ENCODE measurements around the gene RANGAP1.
"Not testable (repeated sequence)": the region's sequence is repeated elsewhere in the genome, so short reads cannot be mapped to it uniquely, and the experiment has no call there.

The RANGAP1 gene

DNA sequence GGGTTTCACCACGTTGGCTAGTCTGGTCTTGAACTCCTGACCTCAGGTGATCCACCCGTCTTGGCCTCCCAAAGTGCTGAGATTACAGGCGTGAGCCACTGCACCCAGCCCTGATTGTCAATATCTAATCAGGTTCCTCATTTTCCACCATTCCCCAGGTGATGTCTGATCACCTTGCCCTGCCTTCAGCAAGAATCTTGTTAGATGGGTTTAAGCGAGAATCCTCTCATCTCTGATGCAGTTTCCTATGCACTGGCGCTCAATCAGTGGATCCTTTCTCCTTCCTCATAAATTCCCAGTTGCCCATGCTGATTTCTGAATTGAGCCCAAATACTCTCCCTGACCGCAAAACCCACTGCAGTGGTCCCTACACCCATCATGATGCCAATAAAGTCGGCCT is 14.7 kb upstream of the RANGAP1 start:
- no peak for DNase-seq (ENCODE audit: low spot score)

- DNase-seq (ENCODE audit: low spot score): no peak
Observed at GRCh38 chr22:41296826-41297667, 11.1 kb upstream of the RANGAP1 start.

DNA sequence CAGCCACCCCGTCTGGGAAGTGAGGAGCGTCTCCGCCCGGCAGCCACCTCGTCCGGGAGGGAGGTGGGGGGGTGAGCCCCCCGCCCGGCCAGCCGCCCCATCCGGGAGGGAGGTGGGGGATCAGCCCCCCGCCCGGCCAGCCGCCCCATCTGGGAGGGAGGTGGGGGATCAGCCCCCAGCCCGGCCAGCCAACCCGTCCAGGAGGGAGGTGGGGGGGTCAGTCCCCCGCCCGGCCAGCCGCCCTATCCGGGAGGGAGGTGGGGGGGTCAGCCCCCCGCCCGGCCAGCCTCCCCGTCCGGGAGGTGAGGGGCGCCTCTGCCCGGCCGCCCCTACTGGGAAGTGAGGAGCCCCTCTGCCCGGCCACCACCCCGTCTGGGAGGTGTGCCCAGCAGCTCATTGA is 8.8 kb upstream of the RANGAP1 start:
- not testable (repeated sequence) for DNase-seq (ENCODE audit: low spot score)

DNA sequence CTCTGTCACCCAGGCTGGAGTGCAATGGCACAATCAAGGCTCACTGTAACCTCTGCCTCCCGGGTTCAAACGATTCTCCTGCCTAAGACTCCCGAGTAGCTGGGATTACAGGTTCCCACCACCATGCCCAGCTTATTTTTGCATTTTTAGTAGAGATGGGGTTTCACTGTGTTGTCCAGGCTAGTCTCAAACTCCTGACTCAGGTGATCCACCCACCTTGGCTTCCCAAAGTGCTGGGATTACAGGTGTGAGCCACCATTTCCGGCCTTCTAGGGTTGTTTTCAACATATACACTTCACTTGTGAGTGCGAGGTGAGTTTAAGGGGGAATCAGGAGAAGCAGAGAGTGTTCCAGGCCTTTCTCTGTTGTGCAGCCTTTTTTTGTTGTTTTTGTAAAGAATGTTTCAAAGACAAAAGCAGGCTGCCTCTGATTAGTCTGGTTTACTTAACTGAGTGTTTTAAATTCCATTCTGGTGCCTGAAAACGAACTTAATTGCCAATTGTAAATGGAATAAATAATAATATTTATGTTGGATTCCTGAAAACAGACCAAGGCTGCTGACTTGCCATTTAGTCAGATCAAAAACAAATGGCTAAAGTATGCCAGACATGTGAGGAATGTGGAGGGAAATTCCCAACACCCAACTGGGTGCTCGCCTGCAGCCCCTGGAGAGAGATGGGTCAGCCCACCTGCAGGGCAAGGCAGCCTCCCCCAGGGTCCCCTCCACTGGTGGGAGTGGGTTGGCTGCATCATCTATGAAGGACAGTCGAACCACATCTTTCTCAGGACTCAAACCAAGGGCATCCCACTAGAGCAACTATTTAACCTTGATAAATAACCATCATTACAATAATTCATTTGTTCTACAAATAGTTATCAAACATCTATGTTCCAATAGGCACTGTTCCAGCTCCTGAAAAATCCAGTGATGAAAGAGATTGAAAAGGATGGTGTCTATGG is 4.6 kb upstream of the RANGAP1 start:
- DNase-seq (ENCODE audit: low spot score): no peak

DNA sequence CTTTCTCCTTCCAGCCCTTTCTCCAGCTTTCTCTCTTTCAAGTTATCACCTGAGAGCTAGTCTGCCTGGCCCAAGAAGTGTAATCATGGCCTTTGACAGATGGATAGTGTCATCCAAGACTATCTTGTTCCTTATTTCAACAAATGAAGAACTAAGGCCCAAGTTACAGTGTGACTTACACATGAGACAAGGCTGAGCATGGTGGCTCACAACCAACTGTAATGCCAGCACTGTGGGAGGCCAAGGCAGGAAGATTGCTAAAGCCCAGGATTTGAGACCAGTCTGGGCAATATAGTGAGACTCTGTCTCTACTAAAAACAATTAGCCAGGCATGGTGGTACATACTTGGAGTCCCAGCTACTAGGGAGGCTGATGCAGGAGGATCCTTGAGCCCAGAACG is 3.7 kb upstream of the RANGAP1 start:
- no peak for DNase-seq (ENCODE audit: low spot score)

- no peak for DNase-seq (ENCODE audit: low spot score)
Observed at GRCh38 chr22:41288245-41288946, 2.4 kb upstream of the RANGAP1 start.

DNA sequence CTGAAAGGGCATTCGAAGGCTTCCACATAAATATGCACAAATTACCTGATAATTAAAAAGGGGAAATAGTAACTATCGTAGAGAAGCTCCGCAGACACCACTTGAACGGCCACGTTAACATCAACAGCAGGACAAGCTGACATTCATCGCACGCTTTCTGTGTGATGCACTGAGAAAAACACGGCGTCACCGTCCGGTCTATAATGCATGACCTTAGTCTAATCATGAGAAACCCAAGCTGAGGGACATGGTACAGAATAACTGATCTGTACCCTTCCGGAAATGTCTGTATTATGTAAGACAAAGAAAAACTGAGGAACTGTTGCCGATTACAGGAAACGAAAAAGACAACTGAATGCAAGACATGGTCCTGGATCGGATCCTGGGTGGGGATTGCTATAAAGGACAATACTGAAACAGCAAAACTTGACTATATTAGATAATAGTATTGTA is 678 bp upstream of the RANGAP1 start:
- DNase-seq (ENCODE audit: low spot score): no peak

- DNase-seq (ENCODE audit: low spot score): no peak
Observed at GRCh38 chr22:41285441-41285819, 557 bp downstream of the RANGAP1 start.

GRCh38 chr22:41284465-41284864 is 1.5 kb downstream of the RANGAP1 start:
- DNase-seq (ENCODE audit: low spot score): no peak

- DNase-seq (ENCODE audit: low spot score): no peak
Observed at GRCh38 chr22:41280854-41281253, 5.1 kb downstream of the RANGAP1 start.

GRCh38 chr22:41280065-41280464 is 5.9 kb downstream of the RANGAP1 start:
- DNase-seq (ENCODE audit: low spot score): no peak

GRCh38 chr22:41274856-41275255 is 11.1 kb downstream of the RANGAP1 start:
- no peak for DNase-seq (ENCODE audit: low spot score)

- no peak for DNase-seq (ENCODE audit: low spot score)
Observed at GRCh38 chr22:41273128-41273527, 12.9 kb downstream of the RANGAP1 start.

GRCh38 chr22:41271787-41272186 is 14.2 kb downstream of the RANGAP1 start:
- no peak for DNase-seq (ENCODE audit: low spot score)

DNA sequence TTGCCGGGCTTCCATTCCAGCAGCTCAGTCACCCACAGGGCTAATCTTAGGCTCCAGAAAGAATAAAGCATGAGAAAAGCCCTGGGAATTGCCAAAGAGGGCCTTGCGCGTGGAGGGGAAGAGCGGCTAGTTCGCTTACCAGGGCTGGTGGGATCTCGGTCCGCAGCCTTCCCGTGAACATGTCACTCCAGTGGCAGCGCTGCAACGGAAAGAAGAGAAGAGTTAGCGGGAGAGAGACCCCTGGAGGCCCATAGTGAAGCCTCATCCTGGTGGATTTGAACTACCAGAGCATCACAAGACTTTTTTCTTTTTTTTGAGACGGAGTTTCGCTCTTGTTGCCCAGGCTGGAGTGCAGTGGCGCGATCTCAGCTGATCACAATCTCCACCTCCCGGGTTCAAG is 18.0 kb downstream of the RANGAP1 start:
- DNase-seq (ENCODE audit: low spot score): no peak

DNA sequence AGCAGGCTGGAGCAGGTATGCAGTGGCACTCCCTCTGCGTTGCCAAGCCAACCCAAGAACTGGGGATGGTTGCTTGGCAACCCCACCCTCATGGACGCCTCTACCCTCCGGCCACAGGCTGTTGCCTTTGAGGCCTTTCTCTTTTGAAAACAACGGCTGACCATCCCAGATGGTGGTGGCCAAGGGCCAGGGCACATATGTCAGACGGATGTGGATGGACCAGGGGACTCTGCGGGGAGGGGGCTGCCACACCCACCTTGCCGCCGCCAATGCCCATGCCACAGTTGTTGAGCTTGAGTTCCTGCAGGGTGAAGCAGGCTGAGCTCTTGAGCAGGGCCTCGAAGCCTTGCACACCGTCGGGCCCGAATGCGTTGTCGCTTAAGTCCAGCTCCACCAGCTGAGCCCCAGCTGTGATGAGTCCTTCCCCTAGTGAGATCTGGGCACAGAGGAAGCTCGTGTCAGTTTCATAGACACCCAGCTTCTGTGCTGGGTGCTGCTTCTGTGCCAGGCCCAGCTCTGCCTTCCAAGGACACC is 21.5 kb downstream of the RANGAP1 start:
- DNase-seq (ENCODE audit: low spot score): no peak

GRCh38 chr22:41263704-41264103 is 22.3 kb downstream of the RANGAP1 start:
- no peak for DNase-seq (ENCODE audit: low spot score)

- DNase-seq (ENCODE audit: low spot score): no peak
Observed at GRCh38 chr22:41262250-41262765, 23.7 kb downstream of the RANGAP1 start.

DNA sequence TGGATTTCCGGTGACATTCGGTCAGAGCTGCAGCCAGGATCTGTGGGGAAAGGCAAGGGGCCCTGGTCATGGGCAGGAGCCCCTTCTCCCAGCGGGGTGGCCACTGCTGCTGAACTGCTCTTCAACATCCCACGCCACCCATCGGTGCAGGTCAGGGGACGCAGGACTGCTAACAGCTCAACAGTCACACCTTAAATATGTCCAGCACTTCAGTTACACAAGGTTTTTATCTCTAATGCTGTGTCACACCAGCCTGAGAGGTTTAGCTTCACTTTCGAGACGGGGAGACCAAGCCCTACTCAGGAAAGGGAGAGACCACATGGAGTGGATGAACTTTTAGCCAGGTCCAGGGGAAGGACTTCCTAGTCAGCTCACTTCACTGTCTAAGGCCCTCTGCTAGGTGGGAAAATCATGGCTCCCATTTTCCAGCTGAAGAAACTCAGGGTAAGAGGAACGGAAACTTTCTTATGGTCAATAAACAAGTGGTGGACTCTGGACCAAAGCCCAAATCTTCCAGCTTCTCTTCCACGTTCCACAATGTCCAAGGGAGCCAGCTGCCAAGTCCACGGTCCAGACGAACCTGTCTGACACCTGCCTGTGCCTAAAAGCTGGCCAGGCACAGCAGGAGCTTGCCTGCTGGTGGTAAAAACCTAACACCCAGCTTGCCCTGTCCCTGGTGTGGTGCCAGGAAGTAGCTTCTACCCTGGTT is 24.3 kb downstream of the RANGAP1 start:
- no peak for DNase-seq (ENCODE audit: low spot score)

- DNase-seq (ENCODE audit: low spot score): no peak
Observed at GRCh38 chr22:41260871-41261270, 25.1 kb downstream of the RANGAP1 start.

GRCh38 chr22:41259756-41260155 is 26.2 kb downstream of the RANGAP1 start:
- DNase-seq (ENCODE audit: low spot score): not testable (repeated sequence)

Measured in left forelimb (tissue), 1 donor.